ENCODE results near the gene MFNG.

Gene MFNG

DNA sequence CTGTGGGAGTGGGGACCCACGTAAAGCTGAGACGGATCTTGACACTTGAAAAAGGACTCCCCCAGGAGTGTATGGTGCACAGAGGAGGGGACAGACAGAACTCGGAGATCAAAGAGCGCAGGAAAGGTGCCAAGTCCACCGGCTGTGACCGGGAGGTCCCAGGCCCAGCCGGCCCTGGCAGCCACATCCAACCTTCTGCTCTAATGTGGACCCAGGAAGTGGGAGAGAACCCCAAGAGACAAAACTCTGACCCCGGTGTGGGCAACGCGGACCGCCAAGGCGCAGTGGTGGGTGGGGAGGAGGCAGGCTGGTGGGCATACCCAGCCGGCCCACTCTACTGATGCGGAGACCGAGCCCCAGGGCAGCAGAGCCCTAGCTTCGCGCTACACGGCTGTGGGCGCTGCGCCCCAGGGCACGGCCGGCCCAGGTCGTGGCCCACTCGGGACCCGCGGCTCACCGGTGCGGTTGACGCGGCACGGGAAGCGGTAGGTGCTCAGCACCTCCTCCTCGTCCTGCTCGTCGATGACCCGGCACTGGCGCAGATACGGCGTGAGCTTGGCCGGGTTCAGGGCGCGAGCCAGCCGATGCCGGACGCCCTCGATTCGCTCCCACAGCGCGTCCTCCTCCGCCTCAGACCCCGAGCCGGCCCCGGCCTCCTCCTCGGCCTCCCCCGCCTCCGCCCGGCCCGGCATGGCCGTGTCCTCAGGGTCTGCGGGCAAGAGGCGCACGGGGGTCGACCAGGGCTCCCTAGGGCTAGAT, 32.5 kb upstream of the MFNG start:
- Mint-ChIP-seq H3K27ac (peak overlapping the region; percentile 51), H3K27me3 (peaks cover 18% of the 10 kb centered on the region)

DNA sequence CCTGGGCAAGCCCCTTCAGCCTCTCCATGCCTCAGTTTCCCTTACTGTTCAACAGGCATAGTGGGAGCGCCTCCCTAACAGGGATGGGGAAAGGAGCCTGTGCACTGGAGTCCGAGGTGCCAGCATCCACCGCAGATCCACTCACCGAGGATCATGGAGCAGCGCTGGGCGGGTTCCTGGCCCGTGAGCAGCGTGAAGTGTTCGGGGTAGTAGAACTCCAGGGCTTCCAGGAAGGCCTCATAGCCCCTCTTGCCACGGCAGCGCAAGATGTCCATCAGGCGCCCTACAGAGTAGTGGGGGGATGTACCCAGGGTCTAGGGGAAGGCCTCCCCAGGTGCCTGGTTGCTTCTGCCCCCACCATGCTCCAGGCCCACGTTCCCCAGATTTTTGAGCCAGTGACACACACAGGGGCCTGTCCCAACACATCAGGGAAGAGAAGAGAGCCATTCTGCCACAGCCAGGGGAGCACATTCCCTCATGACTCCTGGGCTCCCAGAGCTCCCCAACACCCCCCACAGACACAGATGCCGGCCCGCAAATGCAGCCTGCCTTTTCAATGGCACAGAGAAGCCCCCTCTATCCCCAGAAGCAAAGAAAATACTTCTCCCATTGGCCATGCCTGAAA, 31.8 kb upstream of the MFNG start:
- Mint-ChIP-seq H3K9me3 (no peaks in the 10 kb centered on the region), H3K27ac (no peak overlapping the region), H3K36me3 (no peaks in the 10 kb centered on the region), H3K4me1 (peaks cover 8% of the 10 kb centered on the region), H3K27me3 (peaks cover 18% of the 10 kb centered on the region), H3K4me3 (peak overlapping the region; percentile 85)

More for the DNA sequence above, 32.5 kb upstream of the MFNG start:
- no peaks in the 10 kb centered on the region for H3K36me3 Mint-ChIP-seq
- H3K4me1 Mint-ChIP-seq, result peaks cover 8% of the 10 kb centered on the region
- no peaks in the 10 kb centered on the region for H3K9me3 Mint-ChIP-seq
- peak overlapping the region; percentile 85 for H3K4me3 Mint-ChIP-seq

DNA sequence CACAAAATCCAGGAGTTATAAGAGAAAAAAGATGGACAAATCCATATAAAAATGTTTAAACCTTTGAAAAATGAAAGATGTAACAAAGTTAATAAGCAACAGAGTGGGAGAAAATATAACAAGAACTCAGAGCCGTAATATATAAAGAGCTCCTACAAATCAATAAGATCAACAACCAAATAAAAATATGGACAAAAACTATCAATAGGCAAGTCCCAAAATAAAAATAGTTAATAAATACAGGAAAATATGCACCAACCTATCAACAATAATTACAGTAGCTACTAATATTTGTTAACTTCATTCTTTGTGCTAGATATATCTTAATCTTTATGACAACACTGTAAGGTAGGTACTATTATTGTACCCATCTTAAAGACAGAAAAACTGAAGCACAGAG, 30.3 kb upstream of the MFNG start:
- Mint-ChIP-seq H3K4me1 (peaks cover 8% of the 10 kb centered on the region), H3K9me3 (no peaks in the 10 kb centered on the region), H3K27me3 (peaks cover 11% of the 10 kb centered on the region), H3K27ac (no peak overlapping the region), H3K36me3 (no peaks in the 10 kb centered on the region), H3K4me3 (no peak overlapping the region)

DNA sequence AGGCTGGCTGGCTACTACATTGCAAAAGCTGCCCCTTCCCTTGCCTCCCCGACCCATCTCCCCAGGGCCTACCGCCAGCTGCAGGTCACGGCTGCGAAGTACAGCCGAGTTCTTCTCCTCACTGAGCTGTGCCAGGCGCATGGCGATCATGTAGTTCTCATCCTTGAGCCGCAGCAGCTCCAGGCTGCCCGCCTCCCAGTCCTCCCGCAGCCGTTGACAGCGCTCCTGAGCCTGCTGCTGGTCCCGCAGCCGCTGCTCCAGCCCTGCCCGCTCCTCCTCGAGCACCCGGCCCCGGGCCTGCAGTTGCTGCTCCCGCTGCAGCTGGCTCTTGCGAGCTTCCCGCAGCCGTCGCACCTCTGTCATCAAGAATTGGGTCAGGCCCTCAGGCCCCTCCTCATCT, 29.7 kb upstream of the MFNG start:
- peaks cover 7% of the 10 kb centered on the region for H3K27me3 Mint-ChIP-seq

DNA sequence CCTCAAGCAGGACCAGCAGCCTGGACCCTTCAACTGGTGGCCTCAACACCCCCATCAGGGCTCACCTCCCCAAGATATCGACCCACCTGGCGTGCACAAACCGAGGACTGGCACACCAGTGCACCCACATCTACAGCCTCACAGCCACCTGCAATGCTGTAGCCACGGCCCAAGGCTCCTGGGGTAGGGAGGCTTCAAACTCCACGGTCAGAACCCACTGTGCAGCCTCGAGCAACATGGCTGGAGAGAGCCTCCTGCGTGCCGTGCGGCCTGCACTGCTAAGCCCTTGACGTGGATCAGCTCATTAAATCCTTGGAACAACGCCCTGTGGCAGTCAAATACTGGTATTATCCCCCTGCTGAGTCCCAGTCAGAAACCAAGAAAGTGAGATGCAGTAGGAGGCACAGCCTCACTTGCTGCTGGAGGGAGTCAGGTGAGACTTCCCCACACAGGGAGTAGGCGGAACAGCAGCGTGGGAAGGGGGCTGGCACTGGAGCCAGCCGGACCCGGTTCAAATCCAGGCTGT, 28.4 kb upstream of the MFNG start:
- Mint-ChIP-seq H3K27me3 (peaks cover 6% of the 10 kb centered on the region), H3K9me3 (no peaks in the 10 kb centered on the region), H3K36me3 (no peaks in the 10 kb centered on the region), H3K4me1 (peaks cover 5% of the 10 kb centered on the region), H3K4me3 (no peak overlapping the region), H3K27ac (no peak overlapping the region)

More for the DNA sequence above, 29.7 kb upstream of the MFNG start:
- Mint-ChIP-seq H3K36me3 (no peaks in the 10 kb centered on the region), H3K4me1 (peaks cover 8% of the 10 kb centered on the region), H3K9me3 (no peaks in the 10 kb centered on the region), H3K27ac (no peak overlapping the region), H3K4me3 (no peak overlapping the region)

DNA sequence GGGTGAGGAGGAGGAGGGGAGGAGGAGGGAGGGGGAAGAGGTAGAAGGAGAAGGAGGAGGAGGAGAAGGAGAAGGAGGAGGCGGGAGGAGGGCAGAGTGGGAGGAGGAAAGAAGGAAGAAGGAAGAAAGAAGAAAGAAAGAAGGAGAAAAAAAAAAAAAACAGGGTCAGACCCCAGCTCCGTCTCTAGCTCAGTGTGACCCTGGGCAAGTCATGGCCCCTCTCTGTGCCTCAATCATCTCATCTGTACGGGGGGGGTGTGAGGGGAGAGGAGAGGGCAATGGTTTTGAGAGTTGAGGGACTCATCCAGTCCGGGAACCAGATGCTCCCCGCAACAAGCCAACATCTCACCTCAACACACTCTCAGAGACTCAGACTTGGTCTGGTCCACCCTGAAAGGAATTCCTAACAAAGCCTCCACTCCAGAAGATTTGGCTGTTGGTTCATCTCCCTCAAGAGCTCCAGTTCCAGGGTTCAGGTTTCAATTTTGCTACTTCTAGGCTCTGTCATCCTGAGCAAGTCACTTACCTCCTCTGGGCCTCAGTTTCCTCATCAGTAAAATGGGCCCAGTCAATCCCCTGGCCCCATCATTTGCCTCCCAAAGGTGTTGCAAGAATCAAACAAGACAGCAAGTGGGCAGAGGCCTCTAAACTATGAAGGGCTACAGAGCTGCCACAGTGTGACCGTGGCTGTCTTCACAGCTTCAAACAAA, 25.4 kb upstream of the MFNG start:
- H3K36me3 Mint-ChIP-seq, result no peaks in the 10 kb centered on the region
- no peak overlapping the region for H3K4me3 Mint-ChIP-seq
- H3K9me3 Mint-ChIP-seq, result no peaks in the 10 kb centered on the region
- H3K27ac Mint-ChIP-seq, result no peak overlapping the region
- H3K4me1 Mint-ChIP-seq, result no peaks in the 10 kb centered on the region
- no peaks in the 10 kb centered on the region for H3K27me3 Mint-ChIP-seq

DNA sequence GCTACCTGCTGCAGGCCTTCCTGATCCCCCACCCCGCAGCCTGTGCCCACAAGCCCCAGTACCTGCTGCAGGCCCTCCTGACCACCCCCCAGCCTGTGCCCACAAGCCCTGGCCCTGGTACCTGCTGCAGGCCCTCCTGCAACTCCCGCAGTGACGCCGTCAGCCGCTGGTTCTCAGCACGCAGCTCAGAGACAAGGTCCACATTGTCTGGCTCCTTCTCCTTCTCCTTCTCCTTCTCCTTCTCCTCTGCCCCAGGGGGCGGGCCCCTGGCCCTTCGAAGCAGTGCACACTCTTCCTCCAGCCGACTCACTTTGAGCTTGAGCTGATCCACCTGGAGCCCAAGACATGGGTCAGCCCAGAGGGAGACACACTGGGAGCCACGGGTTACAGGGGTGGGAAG, 23.9 kb upstream of the MFNG start:
- Mint-ChIP-seq H3K27ac (no peak overlapping the region), H3K36me3 (no peaks in the 10 kb centered on the region), H3K27me3 (no peaks in the 10 kb centered on the region), H3K4me3 (no peak overlapping the region), H3K4me1 (no peaks in the 10 kb centered on the region), H3K9me3 (no peaks in the 10 kb centered on the region)

DNA sequence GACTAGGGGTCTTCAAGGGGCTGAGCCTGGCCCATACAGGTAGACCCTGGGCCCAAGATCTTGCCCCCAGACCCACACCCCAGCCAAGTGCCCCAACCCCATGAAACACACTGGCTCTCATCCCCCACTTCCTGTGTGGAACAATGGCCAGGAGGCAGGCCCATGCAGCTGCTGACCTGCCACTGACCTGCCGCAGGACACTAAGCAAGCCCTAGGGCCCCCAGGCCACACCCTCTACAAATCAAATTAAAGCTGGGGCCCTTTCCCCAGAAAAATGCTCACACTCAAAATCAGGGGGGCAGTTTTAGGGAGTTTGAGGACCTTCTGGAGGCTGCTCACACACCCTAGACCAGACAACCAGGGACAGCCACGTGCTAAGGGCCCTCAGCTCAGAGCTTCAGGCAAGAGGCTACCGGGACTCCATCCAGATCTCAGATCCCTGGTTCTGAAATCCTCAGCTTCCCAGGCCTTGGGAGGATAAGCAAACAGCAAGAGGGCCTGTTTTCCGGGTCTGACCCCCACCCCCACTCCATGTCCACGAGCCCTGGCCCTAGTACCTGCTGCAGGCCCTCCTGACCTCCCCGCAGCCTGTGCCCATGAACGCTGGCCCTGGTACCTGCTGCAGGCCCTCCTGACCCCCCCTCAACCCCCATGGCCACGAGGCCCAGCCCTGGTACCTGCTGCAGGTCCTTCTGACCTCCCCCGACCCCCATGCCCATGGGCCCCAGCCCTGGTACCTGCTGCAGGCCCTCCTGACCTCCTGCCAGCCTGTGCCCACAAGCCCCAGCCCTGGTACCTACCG, 23.1 kb upstream of the MFNG start:
- H3K9me3 Mint-ChIP-seq, result no peaks in the 10 kb centered on the region
- no peak overlapping the region for H3K4me3 Mint-ChIP-seq
- no peaks in the 10 kb centered on the region for H3K27me3 Mint-ChIP-seq
- H3K4me1 Mint-ChIP-seq, result no peaks in the 10 kb centered on the region
- no peak overlapping the region for H3K27ac Mint-ChIP-seq
- no peaks in the 10 kb centered on the region for H3K36me3 Mint-ChIP-seq

DNA sequence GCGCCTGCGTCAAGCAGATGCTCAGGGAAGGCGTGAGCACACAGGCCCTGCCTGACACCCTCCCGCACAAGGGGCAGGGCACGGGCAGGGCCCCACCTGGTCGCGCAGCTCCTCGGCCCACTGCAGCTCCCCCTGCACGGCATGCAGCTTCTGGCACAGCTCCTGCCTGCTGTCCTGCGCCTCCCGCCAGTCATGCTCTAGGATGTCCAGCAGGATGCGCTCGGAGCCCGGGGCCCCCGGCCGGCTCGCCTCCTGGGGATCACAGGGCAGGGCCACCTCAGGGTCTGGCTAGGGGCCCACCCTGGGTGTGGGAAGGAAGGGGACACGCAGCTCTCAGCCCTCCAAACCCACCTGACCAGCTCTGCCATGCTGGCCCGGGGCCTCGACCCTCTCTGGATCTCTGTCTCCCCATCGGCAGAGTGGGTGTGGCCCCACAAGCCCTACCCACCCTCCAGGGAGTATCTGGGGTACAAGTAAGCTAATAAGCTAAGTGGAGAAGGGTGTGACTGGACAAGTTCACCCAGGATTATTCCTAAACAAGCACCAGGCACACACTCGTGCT, 22.3 kb upstream of the MFNG start:
- Mint-ChIP-seq H3K9me3 (no peaks in the 10 kb centered on the region), H3K36me3 (no peaks in the 10 kb centered on the region), H3K4me1 (no peaks in the 10 kb centered on the region), H3K27ac (no peak overlapping the region), H3K4me3 (no peak overlapping the region), H3K27me3 (no peaks in the 10 kb centered on the region)

DNA sequence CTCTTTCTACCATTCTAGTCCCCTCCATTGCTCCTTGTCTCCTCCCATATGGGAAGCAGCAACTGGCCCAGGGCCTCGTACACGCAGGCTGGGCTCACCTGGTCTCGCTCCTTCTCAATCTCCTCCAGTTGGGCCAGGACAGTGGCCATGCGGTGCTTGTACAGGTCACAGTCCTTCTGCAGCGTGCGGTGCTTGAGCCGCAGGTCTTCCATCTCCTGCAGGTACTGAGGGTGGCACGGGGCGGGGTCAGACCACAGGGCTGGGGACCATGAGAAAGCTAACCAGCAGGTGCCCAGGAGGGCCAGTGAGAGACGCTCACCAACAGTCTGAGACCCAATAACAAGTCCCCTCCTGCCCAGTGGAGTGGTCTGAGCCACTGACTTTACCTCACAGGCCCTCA, 21.5 kb upstream of the MFNG start:
- Mint-ChIP-seq H3K27me3 (no peaks in the 10 kb centered on the region), H3K4me1 (no peaks in the 10 kb centered on the region), H3K9me3 (no peaks in the 10 kb centered on the region), H3K36me3 (no peaks in the 10 kb centered on the region), H3K4me3 (no peak overlapping the region), H3K27ac (no peak overlapping the region)

DNA sequence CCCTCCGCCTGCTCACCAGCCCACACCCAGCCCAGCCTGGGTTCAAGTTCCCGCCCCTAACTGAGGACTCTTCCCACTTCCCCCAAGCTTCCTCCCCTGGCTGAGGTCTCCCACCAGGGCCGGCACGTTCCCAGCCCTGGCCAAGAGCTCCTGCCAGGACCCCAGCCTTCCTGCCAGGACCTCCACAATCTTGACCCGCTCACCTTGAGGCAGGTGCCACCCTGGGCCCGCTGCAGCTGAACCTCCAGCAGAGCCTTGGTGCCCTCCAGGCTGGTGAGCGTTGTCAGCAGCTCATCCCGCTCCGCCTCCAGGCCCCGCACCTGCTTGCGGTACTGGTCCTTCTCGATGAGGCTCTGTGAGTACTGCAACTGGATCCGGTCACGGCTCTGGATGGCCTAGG, 19.8 kb upstream of the MFNG start:
- no peak overlapping the region for H3K4me3 Mint-ChIP-seq
- H3K9me3 Mint-ChIP-seq, result no peaks in the 10 kb centered on the region
- H3K27ac Mint-ChIP-seq, result no peak overlapping the region
- H3K36me3 Mint-ChIP-seq, result no peaks in the 10 kb centered on the region
- no peaks in the 10 kb centered on the region for H3K27me3 Mint-ChIP-seq
- H3K4me1 Mint-ChIP-seq, result peaks cover 13% of the 10 kb centered on the region

DNA sequence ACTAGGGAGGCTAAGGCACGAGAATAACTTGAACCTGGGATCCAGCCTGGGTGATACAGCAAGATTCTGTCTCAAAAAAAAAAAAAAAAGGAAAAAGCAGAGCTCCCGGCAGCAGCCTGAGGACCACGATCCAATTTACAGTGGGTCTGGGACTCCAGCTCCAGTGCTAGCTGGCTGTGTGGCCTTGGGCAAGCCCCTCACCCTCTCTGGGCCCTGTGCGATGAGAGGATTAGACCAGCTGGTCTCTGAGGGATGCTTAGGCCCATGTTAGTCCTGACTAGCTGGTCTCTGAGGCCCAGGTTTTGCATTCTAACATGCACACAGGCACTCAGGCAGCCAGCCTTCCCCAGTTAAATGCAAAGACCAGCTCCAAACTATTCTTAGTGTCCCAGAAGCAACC, 19.4 kb upstream of the MFNG start:
- H3K27ac Mint-ChIP-seq, result no peak overlapping the region
- no peaks in the 10 kb centered on the region for H3K36me3 Mint-ChIP-seq
- no peaks in the 10 kb centered on the region for H3K9me3 Mint-ChIP-seq
- H3K27me3 Mint-ChIP-seq, result no peaks in the 10 kb centered on the region
- peaks cover 13% of the 10 kb centered on the region for H3K4me1 Mint-ChIP-seq
- no peak overlapping the region for H3K4me3 Mint-ChIP-seq

DNA sequence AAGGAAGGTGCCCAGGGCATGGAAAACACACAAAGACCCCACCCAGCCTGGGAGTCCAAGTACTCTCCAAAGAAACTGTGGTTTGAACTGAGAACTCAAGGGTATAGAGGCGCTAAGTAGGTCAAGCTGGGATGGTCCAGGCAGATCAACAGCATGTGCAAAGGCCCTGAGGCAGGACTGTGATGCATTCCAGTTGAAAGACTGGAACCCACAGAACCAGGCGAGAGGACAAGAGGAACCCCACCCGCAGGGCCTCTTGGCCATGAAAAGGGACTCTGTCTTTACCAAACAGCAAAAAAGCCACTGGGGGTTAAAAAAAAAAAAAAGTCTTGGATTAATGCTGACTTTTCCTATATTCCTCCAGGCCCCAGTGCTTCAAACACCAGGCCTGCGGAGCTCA, 18.8 kb upstream of the MFNG start:
- Mint-ChIP-seq H3K27me3 (no peaks in the 10 kb centered on the region), H3K4me3 (no peak overlapping the region)

DNA sequence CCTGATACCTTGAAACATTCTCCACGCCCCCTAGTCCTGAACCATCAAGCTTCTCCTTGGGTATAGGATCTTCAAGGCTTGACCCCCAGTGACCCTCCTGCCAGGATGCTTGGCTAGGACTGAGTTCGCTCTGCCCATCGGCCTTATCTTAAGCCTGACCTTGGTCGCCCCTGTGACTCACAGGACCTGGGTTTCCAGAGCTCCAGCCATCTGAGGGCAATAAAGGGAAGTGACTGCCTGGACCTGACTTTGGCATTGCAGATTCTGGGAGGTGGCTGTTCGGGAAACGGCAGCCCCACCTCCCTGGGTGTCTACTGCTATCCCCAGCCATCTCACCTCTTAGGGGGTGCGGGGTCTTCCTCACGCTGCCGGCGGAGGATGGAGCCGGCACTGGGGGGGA, 17.7 kb upstream of the MFNG start:
- H3K27ac Mint-ChIP-seq, result peak overlapping the region; percentile 49
- H3K27me3 Mint-ChIP-seq, result no peaks in the 10 kb centered on the region
- H3K36me3 Mint-ChIP-seq, result no peaks in the 10 kb centered on the region
- H3K9me3 Mint-ChIP-seq, result no peaks in the 10 kb centered on the region
- H3K4me3 Mint-ChIP-seq, result no peak overlapping the region
- peaks cover 13% of the 10 kb centered on the region for H3K4me1 Mint-ChIP-seq

More for the DNA sequence above, 18.8 kb upstream of the MFNG start:
- peaks cover 13% of the 10 kb centered on the region for H3K4me1 Mint-ChIP-seq
- no peaks in the 10 kb centered on the region for H3K36me3 Mint-ChIP-seq
- no peaks in the 10 kb centered on the region for H3K9me3 Mint-ChIP-seq
- no peak overlapping the region for H3K27ac Mint-ChIP-seq

DNA sequence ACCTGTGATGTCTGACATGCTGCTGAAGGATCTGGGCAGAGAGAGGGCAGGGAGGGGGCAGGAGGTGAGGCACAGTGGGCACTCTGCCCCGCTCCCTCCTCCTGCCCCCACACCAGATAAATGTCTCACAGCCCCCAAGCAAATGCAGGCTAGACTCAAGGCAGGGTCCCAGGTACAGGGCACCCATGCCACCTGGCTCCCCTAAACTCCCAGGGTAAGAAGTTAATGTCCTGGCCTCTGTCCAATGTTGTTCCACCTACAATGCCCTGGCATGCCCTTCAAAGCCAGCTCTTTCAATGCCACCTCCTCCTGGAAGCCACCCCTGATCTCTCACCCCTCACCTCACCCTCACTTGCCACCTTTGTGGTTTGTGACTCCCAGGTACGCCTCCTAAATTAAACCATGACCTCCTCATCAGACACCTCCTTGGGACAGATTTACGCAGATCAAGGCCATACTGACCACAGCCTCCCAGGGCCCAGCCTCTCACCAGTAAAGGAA, 17.0 kb upstream of the MFNG start:
- H3K4me3 Mint-ChIP-seq, result no peak overlapping the region
- no peaks in the 10 kb centered on the region for H3K9me3 Mint-ChIP-seq
- H3K27ac Mint-ChIP-seq, result peak overlapping the region; percentile 49
- peaks cover 13% of the 10 kb centered on the region for H3K4me1 Mint-ChIP-seq
- H3K36me3 Mint-ChIP-seq, result no peaks in the 10 kb centered on the region
- H3K27me3 Mint-ChIP-seq, result no peaks in the 10 kb centered on the region
